HuH-7 (cell line): ENCODE results near the gene OR4D10.
"Not testable (repeated sequence)": the region's sequence is repeated elsewhere in the genome, so short reads cannot be mapped to it uniquely, and the experiment has no call there.

Source experiments
- DNase-seq: peaks from one replicate; pipeline ENCODE4 v3.0.0; 2011; ENCODE audit warnings: low spot score

The OR4D10 gene

GRCh38 chr11:59473015-59473414, at the start of gene OR4D10:
OR4D10 (plus strand) TSS chr11:59473315; CDS start chr11:59477430, 4,115 bp downstream.
- DNase-seq: no peak

- no peak for DNase-seq
These were observed 49.3 kb upstream of the OR4D10 start for GRCh38 chr11:59423835-59424234.

- DNase-seq: no peak
These were observed 48.0 kb upstream of the OR4D10 start for GRCh38 chr11:59425131-59425530.

GRCh38 chr11:59426361-59427067, 46.6 kb upstream of the OR4D10 start, which contains the start of gene OR5A2:
OR5A2 (minus strand) TSS chr11:59426413; CDS start chr11:59422953, 3,460 bp downstream.
- DNase-seq: no peak

- DNase-seq: no peak
These were observed 46.1 kb upstream of the OR4D10 start for GRCh38 chr11:59427068-59427382.

GRCh38 chr11:59429924-59430516, 43.1 kb upstream of the OR4D10 start:
- peak; percentile 18 for DNase-seq

- DNase-seq: no peak
These were observed 36.9 kb upstream of the OR4D10 start, which contains the start of gene OR5A1 for GRCh38 chr11:59436169-59436568. OR5A1 (plus strand) TSS chr11:59436469; CDS start chr11:59443169, 6,700 bp downstream.

- no peak for DNase-seq
These were observed 35.3 kb upstream of the OR4D10 start for GRCh38 chr11:59437770-59438169.

- DNase-seq: not testable (repeated sequence)
These were observed 27.5 kb upstream of the OR4D10 start for GRCh38 chr11:59445624-59446023.

- no peak for DNase-seq
These were observed 24.6 kb upstream of the OR4D10 start for GRCh38 chr11:59448484-59448883.

- no peak for DNase-seq
These were observed 16.5 kb upstream of the OR4D10 start, which contains the start of gene OR4D6 for GRCh38 chr11:59456661-59457060. OR4D6 (plus strand) TSS chr11:59456961; CDS start chr11:59456961, 0 bp downstream.

- no peak for DNase-seq
These were observed 13.2 kb upstream of the OR4D10 start for GRCh38 chr11:59459916-59460315.

- DNase-seq: no peak
These were observed 9.9 kb upstream of the OR4D10 start for GRCh38 chr11:59463190-59463641.

GRCh38 chr11:59475176-59475575, 2.1 kb downstream of the OR4D10 start:
- no peak for DNase-seq

GRCh38 chr11:59479906-59480305, 6.8 kb downstream of the OR4D10 start:
- no peak for DNase-seq

- DNase-seq: no peak
These were observed 7.2 kb downstream of the OR4D10 start for GRCh38 chr11:59480359-59480758.

GRCh38 chr11:59501931-59502330, 28.8 kb downstream of the OR4D10 start:
- no peak for DNase-seq

- DNase-seq: no peak
These were observed 30.2 kb downstream of the OR4D10 start, which contains the start of gene OR4D11 for GRCh38 chr11:59503276-59503675. OR4D11 (plus strand) TSS chr11:59503576; CDS start chr11:59503576, 0 bp downstream.

- DNase-seq: no peak
These were observed 38.0 kb downstream of the OR4D10 start, which contains the start of gene OR4D9 for GRCh38 chr11:59510941-59511589. OR4D9 (plus strand) TSS chr11:59511539; CDS start chr11:59514913, 3,374 bp downstream.

GRCh38 chr11:59511675-59512074, 38.6 kb downstream of the OR4D10 start:
- no peak for DNase-seq

GRCh38 chr11:59520139-59520538, 47.0 kb downstream of the OR4D10 start:
- not testable (repeated sequence) for DNase-seq

- DNase-seq: no peak
These were observed 47.6 kb downstream of the OR4D10 start for GRCh38 chr11:59520741-59521140.

GRCh38 chr11:59523541-59523940, 50.4 kb downstream of the OR4D10 start:
- DNase-seq: no peak
